HCT116 (cell line): Measurements from ENCODE around the gene HMGN2.

Experiments used
- EZH2 ChIP-seq: fragments of 200-600 bp; sonication (generic); IDR thresholded peaks from 2 replicates; pipeline ENCODE4 v1.6.1; 2017; ENCODE audit warnings: antibody characterized with exemption, mixed run types
- FOSL1 ChIP-seq: IDR thresholded peaks from 2 replicates; pipeline ENCODE4 v1.6.1; 2012; ENCODE audit warnings: low read depth
- POLR2A ChIP-seq: IDR thresholded peaks from 2 replicates; pipeline ENCODE4 v1.7.0; 2011; ENCODE audit warnings: borderline replicate concordance; ENCODE audit not compliant: insufficient read depth, insufficient read length; ENCODE audit errors: extremely low read depth
- POLR2AphosphoS5 ChIP-seq: IDR thresholded peaks from 2 replicates; pipeline ENCODE4 v1.6.1; 2011; ENCODE audit warnings: mild to moderate bottlenecking, low read depth, low read length, moderate library complexity
- SIN3A ChIP-seq: IDR thresholded peaks from 2 replicates; pipeline ENCODE4 v1.6.1; 2012; ENCODE audit warnings: low read depth
- TCF7L2 ChIP-seq: IDR thresholded peaks from 2 replicates; pipeline ENCODE4 v1.7.0; 2011; ENCODE audit warnings: borderline replicate concordance, inconsistent platforms; ENCODE audit not compliant: insufficient read depth, insufficient read length; ENCODE audit errors: extremely low read depth
- YY1 ChIP-seq: IDR thresholded peaks from 2 replicates; pipeline ENCODE4 v1.6.1; 2011; ENCODE audit warnings: low read length, low read depth, moderate library complexity, mild to moderate bottlenecking; ENCODE audit not compliant: insufficient replicate concordance; ENCODE audit errors: extremely low read depth
- ZNF274 ChIP-seq: fragments of 200-500 bp; sonication (Bioruptor generic); IDR thresholded peaks from 2 replicates; pipeline ENCODE4 v1.6.1; 2014; ENCODE audit warnings: mild to moderate bottlenecking, low read depth, low read length, inconsistent platforms
- TF ChIP-seq, protein P1 (sequence below), 3 experiments: fragments of 200-600 bp in 1 of 3; sonication (generic) in 1 of 3; IDR thresholded peaks in 2 of 3; conservative IDR thresholded peaks in 1 of 3; 2 replicates each; pipeline ENCODE4 v1.5.1; 2012 to 2017; ENCODE audit warnings: low read depth in 2 of 3, low read length in 2 of 3, antibody characterized with exemption in 1 of 3, borderline replicate concordance in 1 of 3, control low read depth in 1 of 3, mild to moderate bottlenecking in 1 of 3, mixed read lengths in 1 of 3, mixed run types in 1 of 3, moderate library complexity in 1 of 3; ENCODE audit not compliant: insufficient read depth in 1 of 3

GRCh38 chr1:26472901-26473845, 933 bp downstream of the HMGN2 start:
- TF ChIP-seq, protein P1, sequence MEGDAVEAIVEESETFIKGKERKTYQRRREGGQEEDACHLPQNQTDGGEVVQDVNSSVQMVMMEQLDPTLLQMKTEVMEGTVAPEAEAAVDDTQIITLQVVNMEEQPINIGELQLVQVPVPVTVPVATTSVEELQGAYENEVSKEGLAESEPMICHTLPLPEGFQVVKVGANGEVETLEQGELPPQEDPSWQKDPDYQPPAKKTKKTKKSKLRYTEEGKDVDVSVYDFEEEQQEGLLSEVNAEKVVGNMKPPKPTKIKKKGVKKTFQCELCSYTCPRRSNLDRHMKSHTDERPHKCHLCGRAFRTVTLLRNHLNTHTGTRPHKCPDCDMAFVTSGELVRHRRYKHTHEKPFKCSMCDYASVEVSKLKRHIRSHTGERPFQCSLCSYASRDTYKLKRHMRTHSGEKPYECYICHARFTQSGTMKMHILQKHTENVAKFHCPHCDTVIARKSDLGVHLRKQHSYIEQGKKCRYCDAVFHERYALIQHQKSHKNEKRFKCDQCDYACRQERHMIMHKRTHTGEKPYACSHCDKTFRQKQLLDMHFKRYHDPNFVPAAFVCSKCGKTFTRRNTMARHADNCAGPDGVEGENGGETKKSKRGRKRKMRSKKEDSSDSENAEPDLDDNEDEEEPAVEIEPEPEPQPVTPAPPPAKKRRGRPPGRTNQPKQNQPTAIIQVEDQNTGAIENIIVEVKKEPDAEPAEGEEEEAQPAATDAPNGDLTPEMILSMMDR (IDR thresholded peaks at IDR 0.05 in 2 of 3, conservative IDR thresholded peaks at IDR 0.05 in 1 of 3; ENCODE audit: borderline replicate concordance in 1 of 3, insufficient read depth in 1 of 3, low read depth in 2 of 3, low read length in 2 of 3), result no peak
- TF ChIP-seq SIN3A, result peak; percentile 42; the same call in 1 of the 2 replicates
- TF ChIP-seq POLR2AphosphoS5, result peak; percentile 84
- TF ChIP-seq POLR2A, result peak; percentile 11
- peak; percentile 34 for TF ChIP-seq TCF7L2
- TF ChIP-seq ZNF274, result no peak
- TF ChIP-seq EZH2, result no peak
- TF ChIP-seq YY1, result no peak
- TF ChIP-seq FOSL1, result no peak; the same call in 1 of the 2 replicates
